HUES64 (cell line): ENCODE data around the gene P3H3.
A peak's percentile ranks its signal among the peaks of the same experiment; 100 is the strongest.
"Not testable (repeated sequence)": the region's sequence is repeated elsewhere in the genome, so short reads cannot be mapped to it uniquely, and the experiment has no call there.

Experiments used
- H3K27ac ChIP-seq: 2 replicates; pipeline ENCODE4 v1.7.0; 2013; ENCODE audit warnings: low read depth, low read length, inconsistent platforms
- H3K27me3 ChIP-seq: 2 replicates; pipeline ENCODE4 v1.6.1; 2013; ENCODE audit warnings: mild to moderate bottlenecking, low read length; ENCODE audit not compliant: insufficient read depth
- H3K36me3 ChIP-seq: 2 replicates; pipeline ENCODE4 v1.6.1; 2013; ENCODE audit warnings: mild to moderate bottlenecking, low read length; ENCODE audit not compliant: insufficient read depth
- H3K4me1 ChIP-seq: 2 replicates; pipeline ENCODE4 v1.6.1; 2013; ENCODE audit warnings: mild to moderate bottlenecking, low read length, moderate library complexity; ENCODE audit not compliant: insufficient read depth
- H3K4me3 ChIP-seq: 2 replicates; pipeline ENCODE4 v1.5.1; 2013; ENCODE audit warnings: mild to moderate bottlenecking, low read length, moderate library complexity
- H3K9ac ChIP-seq: 2 replicates; pipeline ENCODE4 v1.6.1; 2013; ENCODE audit warnings: mild to moderate bottlenecking, low read depth, low read length
- H3K9me3 ChIP-seq: 2 replicates; pipeline ENCODE4 v1.6.1; 2013; ENCODE audit warnings: low read depth, low read length; ENCODE audit not compliant: insufficient read depth
- WGBS: fragments of 150-250, 120-280 bp; methylation state at CpG from one replicate; pipeline ENCODE4 v1.1.7; 2013; ENCODE audit warnings: missing lambda C conversion rate; 5-methylcytosine and 5-hydroxymethylcytosine counted together

Gene P3H3

GRCh38 chr12:6869049-6870021 lies 41.1 kb downstream of the P3H3 start:
- peak overlapping the region; percentile 96 for H3K4me3 ChIP-seq
- H3K4me1 ChIP-seq: peaks cover 28% of the 10 kb centered on the region; the same call in 1 of the 2 replicates
- WGBS: 42% methylated on average over 12 of the region's 12 CpGs
- no peaks in the 10 kb centered on the region for H3K9me3 ChIP-seq
- H3K27me3 ChIP-seq: no peaks in the 10 kb centered on the region
- H3K9ac ChIP-seq: peak overlapping the region; percentile 98; the same call in 1 of the 2 replicates
- H3K36me3 ChIP-seq: peaks cover 44% of the 10 kb centered on the region
- H3K27ac ChIP-seq: peak overlapping the region; percentile 56; the same call in 1 of the 2 replicates

GRCh38 chr12:6870304-6870703 lies 42.1 kb downstream of the P3H3 start:
- H3K9ac ChIP-seq, H3K4me3 ChIP-seq, H3K9me3 ChIP-seq, H3K27me3 ChIP-seq, H3K27ac ChIP-seq: not testable (repeated sequence)
- peaks cover 28% of the 10 kb centered on the region; the same call in 1 of the 2 replicates for H3K4me1 ChIP-seq
- H3K36me3 ChIP-seq: peaks cover 37% of the 10 kb centered on the region
- 100% methylated on average over 2 of the region's 4 CpGs for WGBS

- Histone ChIP-seq H3K27ac (peak overlapping the region; percentile 87; the same call in 1 of the 2 replicates), H3K36me3 (peaks cover 34% of the 10 kb centered on the region), H3K9ac (peak overlapping the region; percentile 35; the same call in 1 of the 2 replicates), H3K4me1 (peaks cover 22% of the 10 kb centered on the region; the same call in 1 of the 2 replicates), H3K9me3 (no peaks in the 10 kb centered on the region), H3K4me3 (peak overlapping the region; percentile 96), H3K27me3 (no peaks in the 10 kb centered on the region)
- 86% methylated on average over 12 of the region's 12 CpGs for WGBS
Measured at GRCh38 chr12:6871052-6871957, 43.1 kb downstream of the P3H3 start.

- peaks cover 18% of the 10 kb centered on the region; the same call in 1 of the 2 replicates for H3K4me1 ChIP-seq
- no peaks in the 10 kb centered on the region for H3K9me3 ChIP-seq
- peak overlapping the region; percentile 87 for H3K9ac ChIP-seq
- 5% methylated on average over 40 of the region's 40 CpGs for WGBS
- H3K36me3 ChIP-seq: peaks cover 34% of the 10 kb centered on the region
- peak overlapping the region; percentile 87 for H3K27ac ChIP-seq
- H3K27me3 ChIP-seq: no peaks in the 10 kb centered on the region
- H3K4me3 ChIP-seq: peak overlapping the region; percentile 96
Measured at GRCh38 chr12:6872073-6873048, 44.2 kb downstream of the P3H3 start.

- Histone ChIP-seq H3K4me3 (peak within 1 kb of the TSS; percentile 96), H3K27ac (peak within 1 kb of the TSS; percentile 87), H3K27me3 (no peaks in the 10 kb centered on the region), H3K36me3 (peaks cover 33% of the 10 kb centered on the region), H3K9ac (peak within 1 kb of the TSS; percentile 87), H3K9me3 (no peaks in the 10 kb centered on the region), H3K4me1 (peaks cover 18% of the 10 kb centered on the region; the same call in 1 of the 2 replicates)
- under 1% methylated on average over 66 of the region's 66 CpGs for WGBS
Measured at GRCh38 chr12:6873094-6874014, 45.1 kb downstream of the P3H3 start, which contains the start of gene SPSB2. Gene SPSB2 (minus strand): TSS chr12:6873303. CDS start chr12:6872901, 402 bp downstream.

- peaks cover 28% of the 10 kb centered on the region for H3K36me3 ChIP-seq
- H3K4me1 ChIP-seq: peaks cover 13% of the 10 kb centered on the region; the same call in 1 of the 2 replicates
- peak overlapping the region; percentile 61 for H3K4me3 ChIP-seq
- H3K27me3 ChIP-seq, H3K9me3 ChIP-seq: not testable (repeated sequence)
- H3K9ac ChIP-seq: 0 out of 2 replicates have a peak overlapping the region, but pooled peaks have one; percentile 14
- 58% methylated on average over 9 of the region's 9 CpGs for WGBS
- H3K27ac ChIP-seq: peak overlapping the region; percentile 51; the same call in 1 of the 2 replicates
Measured at GRCh38 chr12:6874015-6874368, 45.8 kb downstream of the P3H3 start.

GRCh38 chr12:6879824-6880223 lies 51.6 kb downstream of the P3H3 start:
- H3K9ac ChIP-seq, H3K4me1 ChIP-seq, H3K4me3 ChIP-seq, H3K27ac ChIP-seq, H3K27me3 ChIP-seq, H3K9me3 ChIP-seq: not testable (repeated sequence)
- WGBS: 95% methylated on average over 10 of the region's 11 CpGs
- H3K36me3 ChIP-seq: peaks cover 12% of the 10 kb centered on the region

- H3K4me1 ChIP-seq: peaks cover 22% of the 10 kb centered on the region
- H3K4me3 ChIP-seq: no peak overlapping the region
- WGBS: 96% methylated on average over 5 of the region's 5 CpGs
- H3K9ac ChIP-seq: no peak overlapping the region
- H3K9me3 ChIP-seq: no peaks in the 10 kb centered on the region
- H3K27ac ChIP-seq: no peak overlapping the region
- peaks cover 11% of the 10 kb centered on the region for H3K36me3 ChIP-seq
- no peaks in the 10 kb centered on the region for H3K27me3 ChIP-seq
Measured at GRCh38 chr12:6883252-6883651, 55.0 kb downstream of the P3H3 start.

- 93% methylated on average over 11 of the region's 11 CpGs for WGBS
- no peaks in the 10 kb centered on the region for H3K9me3 ChIP-seq
- H3K36me3 ChIP-seq: peaks cover 11% of the 10 kb centered on the region
- H3K4me3 ChIP-seq: no peak overlapping the region
- H3K9ac ChIP-seq: no peak overlapping the region
- H3K4me1 ChIP-seq: peaks cover 26% of the 10 kb centered on the region
- H3K27me3 ChIP-seq: no peaks in the 10 kb centered on the region
- H3K27ac ChIP-seq: 0 out of 2 replicates have a peak overlapping the region, but pooled peaks have one; percentile 19
Measured at GRCh38 chr12:6883683-6884082, 55.5 kb downstream of the P3H3 start.
